Ishikawa (cell line): ENCODE results near the gene COL28A1.

Source experiments
- CEBPB ChIP-seq: IDR thresholded peaks from 2 replicates; pipeline ENCODE4 v1.6.1; 2012
- CREB1 ChIP-seq: IDR thresholded peaks from 2 replicates; pipeline ENCODE4 v1.6.1; 2012; ENCODE audit warnings: low read depth
- EGR1 ChIP-seq: IDR thresholded peaks from 2 replicates; pipeline ENCODE4 v1.6.1; 2012
- EP300 ChIP-seq: IDR thresholded peaks from 2 replicates; pipeline ENCODE4 v1.6.1; 2012; ENCODE audit warnings: borderline replicate concordance
- FOXM1 ChIP-seq: IDR thresholded peaks from 2 replicates; pipeline ENCODE4 v1.6.1; 2012; ENCODE audit warnings: low read depth, borderline replicate concordance
- NFIC ChIP-seq: IDR thresholded peaks from 2 replicates; pipeline ENCODE4 v1.6.1; 2012
- RAD21 ChIP-seq: IDR thresholded peaks from 2 replicates; pipeline ENCODE4 v1.6.1; 2012; ENCODE audit warnings: low read depth
- TAF1 ChIP-seq: IDR thresholded peaks from 2 replicates; pipeline ENCODE4 v1.6.1; 2012; ENCODE audit warnings: low read depth, mild to moderate bottlenecking
- TCF12 ChIP-seq: IDR thresholded peaks from 2 replicates; pipeline ENCODE4 v1.6.1; 2012; ENCODE audit warnings: low read depth
- TEAD4 ChIP-seq: IDR thresholded peaks from 2 replicates; pipeline ENCODE4 v1.6.1; 2012
- YY1 ChIP-seq: IDR thresholded peaks from 2 replicates; pipeline ENCODE4 v1.6.1; 2012; ENCODE audit warnings: low read depth
- ZBTB7A ChIP-seq: IDR thresholded peaks from 2 replicates; pipeline ENCODE4 v1.6.1; 2012; ENCODE audit warnings: low read depth
- TF ChIP-seq, protein P1 (sequence below): IDR thresholded peaks from 2 replicates; pipeline ENCODE4 v1.6.1; 2012
- TF ChIP-seq, protein P2 (sequence below): IDR thresholded peaks from 2 replicates; pipeline ENCODE4 v1.6.1; 2012
- TF ChIP-seq, protein P3 (sequence below): IDR thresholded peaks from 2 replicates; pipeline ENCODE4 v1.6.1; 2012; ENCODE audit warnings: low read depth, mild to moderate bottlenecking

COL28A1 gene

DNA sequence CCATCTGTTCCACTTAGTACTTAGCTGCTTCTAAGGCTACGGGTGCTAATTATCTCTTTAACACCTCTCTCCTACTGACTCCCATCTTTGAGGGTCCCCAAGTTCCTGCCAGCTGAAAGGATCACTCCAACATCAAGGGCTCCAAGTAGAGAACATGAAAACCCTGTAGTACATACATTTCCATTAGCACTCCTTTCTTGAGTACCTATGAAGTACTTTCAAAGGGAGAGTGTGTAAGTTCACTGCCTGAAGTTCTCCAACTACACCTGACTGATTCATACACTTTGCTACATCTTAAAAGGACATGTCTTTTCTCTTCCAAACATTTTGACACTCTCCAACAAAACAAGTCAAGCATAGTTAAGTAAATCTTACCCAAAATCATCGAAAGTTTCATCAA lies 113.8 kb downstream of the COL28A1 start:
- TF ChIP-seq RAD21 (no peak), TCF12 (no peak), EGR1 (no peak), TEAD4 (no peak), CEBPB (no peak), YY1 (no peak), EP300 (no peak), TAF1 (no peak), ZBTB7A (no peak), CREB1 (no peak), NFIC (no peak), FOXM1 (no peak)
- TF ChIP-seq, protein P1, sequence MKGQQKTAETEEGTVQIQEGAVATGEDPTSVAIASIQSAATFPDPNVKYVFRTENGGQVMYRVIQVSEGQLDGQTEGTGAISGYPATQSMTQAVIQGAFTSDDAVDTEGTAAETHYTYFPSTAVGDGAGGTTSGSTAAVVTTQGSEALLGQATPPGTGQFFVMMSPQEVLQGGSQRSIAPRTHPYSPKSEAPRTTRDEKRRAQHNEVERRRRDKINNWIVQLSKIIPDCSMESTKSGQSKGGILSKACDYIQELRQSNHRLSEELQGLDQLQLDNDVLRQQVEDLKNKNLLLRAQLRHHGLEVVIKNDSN, result no peak
- TF ChIP-seq, protein P2, sequence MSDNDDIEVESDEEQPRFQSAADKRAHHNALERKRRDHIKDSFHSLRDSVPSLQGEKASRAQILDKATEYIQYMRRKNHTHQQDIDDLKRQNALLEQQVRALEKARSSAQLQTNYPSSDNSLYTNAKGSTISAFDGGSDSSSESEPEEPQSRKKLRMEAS, result no peak
- TF ChIP-seq, protein P3, sequence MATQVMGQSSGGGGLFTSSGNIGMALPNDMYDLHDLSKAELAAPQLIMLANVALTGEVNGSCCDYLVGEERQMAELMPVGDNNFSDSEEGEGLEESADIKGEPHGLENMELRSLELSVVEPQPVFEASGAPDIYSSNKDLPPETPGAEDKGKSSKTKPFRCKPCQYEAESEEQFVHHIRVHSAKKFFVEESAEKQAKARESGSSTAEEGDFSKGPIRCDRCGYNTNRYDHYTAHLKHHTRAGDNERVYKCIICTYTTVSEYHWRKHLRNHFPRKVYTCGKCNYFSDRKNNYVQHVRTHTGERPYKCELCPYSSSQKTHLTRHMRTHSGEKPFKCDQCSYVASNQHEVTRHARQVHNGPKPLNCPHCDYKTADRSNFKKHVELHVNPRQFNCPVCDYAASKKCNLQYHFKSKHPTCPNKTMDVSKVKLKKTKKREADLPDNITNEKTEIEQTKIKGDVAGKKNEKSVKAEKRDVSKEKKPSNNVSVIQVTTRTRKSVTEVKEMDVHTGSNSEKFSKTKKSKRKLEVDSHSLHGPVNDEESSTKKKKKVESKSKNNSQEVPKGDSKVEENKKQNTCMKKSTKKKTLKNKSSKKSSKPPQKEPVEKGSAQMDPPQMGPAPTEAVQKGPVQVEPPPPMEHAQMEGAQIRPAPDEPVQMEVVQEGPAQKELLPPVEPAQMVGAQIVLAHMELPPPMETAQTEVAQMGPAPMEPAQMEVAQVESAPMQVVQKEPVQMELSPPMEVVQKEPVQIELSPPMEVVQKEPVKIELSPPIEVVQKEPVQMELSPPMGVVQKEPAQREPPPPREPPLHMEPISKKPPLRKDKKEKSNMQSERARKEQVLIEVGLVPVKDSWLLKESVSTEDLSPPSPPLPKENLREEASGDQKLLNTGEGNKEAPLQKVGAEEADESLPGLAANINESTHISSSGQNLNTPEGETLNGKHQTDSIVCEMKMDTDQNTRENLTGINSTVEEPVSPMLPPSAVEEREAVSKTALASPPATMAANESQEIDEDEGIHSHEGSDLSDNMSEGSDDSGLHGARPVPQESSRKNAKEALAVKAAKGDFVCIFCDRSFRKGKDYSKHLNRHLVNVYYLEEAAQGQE, result no peak

DNA sequence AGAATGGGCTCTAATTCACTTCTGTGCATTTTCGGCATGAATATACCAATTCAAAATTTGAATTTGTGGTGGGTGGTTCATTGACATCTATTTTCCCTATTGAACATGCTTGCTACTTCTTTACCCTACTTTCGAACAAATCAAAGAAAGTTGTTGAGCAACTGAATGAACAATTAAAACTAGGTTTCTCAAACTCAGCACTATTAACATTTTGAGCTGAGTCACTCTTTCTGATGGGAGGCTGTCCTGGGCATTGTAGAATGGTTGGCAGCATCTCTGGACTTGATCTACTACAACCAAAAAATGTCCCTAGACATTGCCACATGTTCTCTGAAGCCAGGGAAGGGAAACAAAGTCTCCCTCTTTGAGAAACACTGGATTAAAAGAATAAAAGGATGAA lies 116.7 kb downstream of the COL28A1 start:
- TF ChIP-seq, protein P1, result no peak
- TF ChIP-seq NFIC (no peak), TAF1 (no peak), TCF12 (no peak), CREB1 (no peak), ZBTB7A (no peak), FOXM1 (no peak), YY1 (no peak), EP300 (no peak), RAD21 (no peak), CEBPB (no peak), EGR1 (no peak), TEAD4 (no peak)
- TF ChIP-seq, protein P2, result no peak
- TF ChIP-seq, protein P3, result no peak

DNA sequence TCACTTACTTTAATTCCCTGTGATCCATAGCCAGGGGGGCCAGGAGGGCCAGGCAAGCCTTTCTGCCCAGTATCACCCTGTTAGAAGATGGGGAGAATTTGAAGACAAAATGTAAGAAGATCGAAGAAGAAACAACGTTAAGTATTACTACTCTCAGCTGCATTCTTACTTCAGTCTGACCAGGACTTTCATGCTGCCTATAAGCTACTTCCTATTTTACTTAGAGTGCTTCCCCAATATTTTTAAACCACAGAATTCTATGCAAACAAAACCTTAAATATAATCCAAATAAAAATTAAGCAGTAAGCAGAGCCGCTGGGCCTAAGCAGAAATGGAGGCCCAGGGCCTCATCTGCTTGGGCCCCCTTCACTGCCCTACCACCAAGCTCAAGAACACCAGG lies 117.8 kb downstream of the COL28A1 start:
- TF ChIP-seq TAF1, result no peak
- TF ChIP-seq NFIC, result no peak

DNA sequence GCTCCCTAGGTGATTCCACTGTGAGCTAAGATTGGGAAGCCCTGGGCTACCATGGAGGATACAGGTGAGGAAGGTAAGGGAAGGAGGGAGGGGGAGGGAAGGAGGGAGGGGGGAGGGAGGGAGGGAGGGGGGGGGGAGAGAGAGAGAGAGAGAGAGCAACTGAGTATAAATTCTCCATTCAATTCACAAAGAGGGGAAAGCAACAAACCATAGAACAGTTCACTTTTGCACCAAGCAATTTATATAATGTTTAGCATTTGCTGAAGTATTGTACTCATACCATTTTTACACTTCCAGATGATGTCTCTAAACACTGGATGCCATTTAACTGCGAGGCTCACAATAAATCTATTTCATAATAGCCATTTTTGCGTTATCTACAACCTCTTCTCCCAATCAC lies 118.3 kb downstream of the COL28A1 start:
- no peak for TF ChIP-seq RAD21
- TF ChIP-seq TAF1, result no peak
- TF ChIP-seq ZBTB7A, result no peak
- TF ChIP-seq, protein P2, result no peak
- no peak for TF ChIP-seq EGR1
- no peak for TF ChIP-seq CREB1
- no peak for TF ChIP-seq TEAD4
- TF ChIP-seq CEBPB, result no peak
- TF ChIP-seq, protein P3, result no peak
- no peak for TF ChIP-seq EP300
- TF ChIP-seq FOXM1, result no peak
- TF ChIP-seq YY1, result no peak
- no peak for TF ChIP-seq TCF12
- no peak for TF ChIP-seq NFIC
- TF ChIP-seq, protein P1, result no peak
